Cardiac muscle cell (in vitro differentiated cells and primary cell): ENCODE measurements around the gene CFAP61. TPM values are rescaled to one million over a fixed set of nuclear protein-coding genes. Genes with fewer than 3 reads are reported as not detected.

Experiments used
- DNase-seq, 2 donors: peaks; one replicate each; pipeline versions ENCODE4 v3.0.0 to v3.0.0-alpha.2; 2010 to 2017; ENCODE audit warnings: low read depth in 1 of 2, low spot score in 1 of 2
- H3K27ac ChIP-seq: fragments of 200-600 bp; sonication (generic); 2 replicates; pipeline ENCODE4 v1.5.1; 2016
- H3K27me3 ChIP-seq: fragments of 200-600 bp; sonication (generic); 2 replicates; pipeline ENCODE4 v1.6.0; 2016; ENCODE audit warnings: control low read depth
- H3K36me3 ChIP-seq: fragments of 200-600 bp; sonication (generic); 2 replicates; pipeline ENCODE4 v1.5.1; 2016; ENCODE audit warnings: control low read depth
- H3K4me1 ChIP-seq: fragments of 200-600 bp; sonication (generic); 2 replicates; pipeline ENCODE4 v1.8.1; 2017; ENCODE audit warnings: low read depth, mild to moderate bottlenecking, mixed run types
- H3K4me3 ChIP-seq: fragments of 200-600 bp; sonication (generic); 2 replicates; pipeline ENCODE4 v1.5.1; 2016; ENCODE audit warnings: mild to moderate bottlenecking
- H3K9me3 ChIP-seq: fragments of 200-600 bp; sonication (generic); 2 replicates; pipeline ENCODE4 v1.5.1; 2017; ENCODE audit warnings: low read depth, mild to moderate bottlenecking, control low read depth
- polyA plus RNA-seq: library from polyadenylated mRNA; unstranded; fragments of >200 nt; fragmentation: Nextera tagmentation; extraction: Ambion mirVana; gene quantifications from 2 replicates; pipeline ENCODE4 v1.2.1, GENCODE V29; 2016
- total RNA-seq: library from RNA; depleted of rRNA; stranded (reverse); fragments of >200 nt; gene quantifications from 2 replicates; pipeline ENCODE4 v1.2.3, GENCODE V29; 2016
- TF ChIP-seq, protein P1 (sequence below): IDR thresholded peaks from 2 replicates; pipeline ENCODE4 v1.5.1; 2012; ENCODE audit warnings: low read depth, mild to moderate bottlenecking, low read length

Gene CFAP61
- total and polyA plus RNA-seq, 2 experiments from 2014 or later = 0.44 TPM; not detected in 1

- TF ChIP-seq, protein P1, sequence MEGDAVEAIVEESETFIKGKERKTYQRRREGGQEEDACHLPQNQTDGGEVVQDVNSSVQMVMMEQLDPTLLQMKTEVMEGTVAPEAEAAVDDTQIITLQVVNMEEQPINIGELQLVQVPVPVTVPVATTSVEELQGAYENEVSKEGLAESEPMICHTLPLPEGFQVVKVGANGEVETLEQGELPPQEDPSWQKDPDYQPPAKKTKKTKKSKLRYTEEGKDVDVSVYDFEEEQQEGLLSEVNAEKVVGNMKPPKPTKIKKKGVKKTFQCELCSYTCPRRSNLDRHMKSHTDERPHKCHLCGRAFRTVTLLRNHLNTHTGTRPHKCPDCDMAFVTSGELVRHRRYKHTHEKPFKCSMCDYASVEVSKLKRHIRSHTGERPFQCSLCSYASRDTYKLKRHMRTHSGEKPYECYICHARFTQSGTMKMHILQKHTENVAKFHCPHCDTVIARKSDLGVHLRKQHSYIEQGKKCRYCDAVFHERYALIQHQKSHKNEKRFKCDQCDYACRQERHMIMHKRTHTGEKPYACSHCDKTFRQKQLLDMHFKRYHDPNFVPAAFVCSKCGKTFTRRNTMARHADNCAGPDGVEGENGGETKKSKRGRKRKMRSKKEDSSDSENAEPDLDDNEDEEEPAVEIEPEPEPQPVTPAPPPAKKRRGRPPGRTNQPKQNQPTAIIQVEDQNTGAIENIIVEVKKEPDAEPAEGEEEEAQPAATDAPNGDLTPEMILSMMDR = no peak
Observed at GRCh38 chr20:20192366-20192765, 140.0 kb downstream of the CFAP61 start.

GRCh38 chr20:20195021-20195705 is 142.8 kb downstream of the CFAP61 start:
- TF ChIP-seq, protein P1 = no peak
- H3K27me3 ChIP-seq = no peaks in the 10 kb centered on the region
- peak overlapping the region; percentile 63 for H3K27ac ChIP-seq
- DNase-seq = peak in 1 of 2 donors; percentile 61
- H3K36me3 ChIP-seq = no peaks in the 10 kb centered on the region
- no peaks in the 10 kb centered on the region for H3K9me3 ChIP-seq
- no peak overlapping the region for H3K4me3 ChIP-seq
- peaks cover 37% of the 10 kb centered on the region for H3K4me1 ChIP-seq

More at GRCh38 chr20:20192366-20192765, 140.0 kb downstream of the CFAP61 start:
- Histone ChIP-seq H3K4me1 (peaks cover 13% of the 10 kb centered on the region), H3K36me3 (no peaks in the 10 kb centered on the region), H3K27ac (no peak overlapping the region), H3K9me3 (no peaks in the 10 kb centered on the region), H3K27me3 (no peaks in the 10 kb centered on the region), H3K4me3 (no peak overlapping the region)
- no peak for DNase-seq

GRCh38 chr20:20196610-20197009 is 144.3 kb downstream of the CFAP61 start:
- H3K4me3 ChIP-seq = no peak overlapping the region
- H3K9me3 ChIP-seq = no peaks in the 10 kb centered on the region
- no peak for DNase-seq
- TF ChIP-seq, protein P1 = no peak
- no peaks in the 10 kb centered on the region for H3K36me3 ChIP-seq
- H3K4me1 ChIP-seq = peaks cover 42% of the 10 kb centered on the region
- H3K27ac ChIP-seq = peak overlapping the region; percentile 63
- H3K27me3 ChIP-seq = no peaks in the 10 kb centered on the region

DNA sequence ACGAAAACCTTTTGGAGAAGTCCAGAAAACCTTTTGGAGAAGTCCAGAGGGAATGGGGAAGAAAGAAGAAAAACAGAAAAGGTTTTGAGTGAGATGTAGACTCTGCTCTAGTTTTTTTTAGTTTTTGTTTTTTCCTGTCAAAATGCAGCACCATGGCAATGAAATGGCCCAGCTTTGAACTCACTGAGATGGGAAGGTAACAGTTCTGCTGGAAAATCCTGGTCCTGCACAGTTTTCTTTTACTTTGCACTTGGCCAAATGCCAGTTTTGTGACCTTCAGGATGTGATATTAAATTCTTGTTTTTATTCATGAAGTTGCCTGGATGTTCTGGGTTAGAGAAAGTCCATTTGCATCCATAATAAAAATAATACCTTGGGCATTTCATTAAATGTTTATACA is 145.7 kb downstream of the CFAP61 start:
- DNase-seq = no peak
- Histone ChIP-seq H3K27me3 (no peaks in the 10 kb centered on the region), H3K4me1 (peaks cover 42% of the 10 kb centered on the region), H3K27ac (no peak overlapping the region), H3K9me3 (no peaks in the 10 kb centered on the region), H3K4me3 (no peak overlapping the region), H3K36me3 (no peaks in the 10 kb centered on the region)
- TF ChIP-seq, protein P1 = no peak

GRCh38 chr20:20199361-20200160 is 147.2 kb downstream of the CFAP61 start:
- TF ChIP-seq, protein P1 = no peak
- DNase-seq = no peak

More at GRCh38 chr20:20199361-20200160, 147.2 kb downstream of the CFAP61 start:
- Histone ChIP-seq H3K4me1 (peaks cover 47% of the 10 kb centered on the region), H3K4me3 (no peak overlapping the region), H3K27ac (peak overlapping the region; percentile 33), H3K36me3 (no peaks in the 10 kb centered on the region), H3K9me3 (no peaks in the 10 kb centered on the region), H3K27me3 (no peaks in the 10 kb centered on the region)
